ENCODE measurements around the gene ADARB2.

DNA sequence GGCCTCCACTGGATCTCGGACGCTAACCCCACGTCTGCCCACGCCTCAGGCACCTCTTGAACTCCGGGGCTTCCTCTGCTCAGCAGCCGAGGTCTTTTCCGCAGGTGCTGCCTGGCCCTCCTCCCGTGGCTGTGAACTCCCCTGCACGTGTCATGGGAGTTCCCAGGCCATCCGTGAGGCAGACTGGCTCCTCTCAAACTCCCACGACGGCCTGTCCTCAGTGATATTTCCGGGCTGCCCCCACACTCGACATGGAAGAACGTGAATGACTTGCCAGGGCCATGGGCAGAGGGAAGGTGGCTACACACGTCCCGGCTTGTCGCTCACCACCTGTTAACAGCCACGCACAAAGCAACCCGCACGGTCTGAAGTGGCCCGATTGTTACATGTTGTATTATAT lies 110.9 kb downstream of the ADARB2 start:
- no peak for TF ChIP-seq EZH2 (IDR thresholded peaks at IDR 0.05; ENCODE audit: insufficient read depth, poor library complexity, severe bottlenecking)
- TF ChIP-seq EZH2phosphoT487 (IDR thresholded peaks at IDR 0.05; ENCODE audit: insufficient read depth, low read depth) = no peak
